Immature natural killer cell (primary cell): ENCODE data around the gene ABLIM1. TPM values are rescaled to one million over a fixed set of nuclear protein-coding genes. Genes with fewer than 3 reads are reported as not detected.
A peak's percentile ranks its signal among the peaks of the same experiment; 100 is the strongest.

Experiments used
- DNase-seq, 3 donors: peaks; one replicate each; pipeline ENCODE4 v3.0.0; 2022; ENCODE audit warnings: mixed read lengths in 1 of 3
- H3K27ac Mint-ChIP-seq, 6 donors: one replicate each; pipeline ENCODE4 v1.8.0; 2020; ENCODE audit warnings: mixed read lengths in 6 of 6, mild to moderate bottlenecking in 5 of 6, inconsistent platforms in 4 of 6, moderate library complexity in 3 of 6
- H3K27me3 Mint-ChIP-seq, 3 donors: one replicate each; pipeline ENCODE4 v1.8.0; 2020 to 2021; ENCODE audit warnings: low read depth in 3 of 3, mild to moderate bottlenecking in 3 of 3, mixed read lengths in 3 of 3, moderate library complexity in 3 of 3, inconsistent platforms in 1 of 3
- H3K36me3 Mint-ChIP-seq, 3 donors: one replicate each; pipeline ENCODE4 v1.8.0; 2020; ENCODE audit warnings: mixed read lengths in 3 of 3, inconsistent platforms in 2 of 3, mild to moderate bottlenecking in 2 of 3
- H3K4me1 Mint-ChIP-seq, 2 donors: one replicate each; pipeline ENCODE4 v1.8.0; 2020; ENCODE audit warnings: inconsistent platforms in 2 of 2, mild to moderate bottlenecking in 2 of 2, mixed read lengths in 2 of 2, moderate library complexity in 1 of 2
- H3K4me3 Mint-ChIP-seq, 5 donors: one replicate each; pipeline ENCODE4 v1.8.0; 2020; ENCODE audit warnings: mild to moderate bottlenecking in 5 of 5, mixed read lengths in 5 of 5, inconsistent platforms in 3 of 5, moderate library complexity in 3 of 5
- H3K9me3 Mint-ChIP-seq, 6 donors: one replicate each; pipeline ENCODE4 v1.8.0; 2020; ENCODE audit warnings: mild to moderate bottlenecking in 6 of 6, mixed read lengths in 6 of 6, inconsistent platforms in 4 of 6, moderate library complexity in 3 of 6
- polyA plus RNA-seq, 3 donors: library from polyadenylated mRNA; unstranded; fragments of 300-500 nt; fragmentation: Illumina TruSeq; gene quantifications; one replicate each; pipeline ENCODE4 v1.2.3, GENCODE V29; 2021

ABLIM1 gene
- polyA plus RNA-seq, 3 donors from 2014 or later, result 66.2 to 121 (median 74.1) TPM

- no peak for DNase-seq
- Mint-ChIP-seq H3K27ac (no peak overlapping the region), H3K27me3 (peaks cover 0 to 3% (median 1%) of the 10 kb centered on the region in 3 donors), H3K36me3 (peaks cover 0 to 3% (median 0%) of the 10 kb centered on the region in 3 donors), H3K4me1 (no peaks in the 10 kb centered on the region), H3K9me3 (no peaks in the 10 kb centered on the region), H3K4me3 (no peak overlapping the region)
Observed at GRCh38 chr10:114616103-114616502, 42.0 kb downstream of the ABLIM1 start.

- Mint-ChIP-seq H3K27me3 (peaks cover 0 to 3% (median 1%) of the 10 kb centered on the region in 3 donors), H3K4me1 (no peaks in the 10 kb centered on the region), H3K4me3 (no peak overlapping the region), H3K9me3 (no peaks in the 10 kb centered on the region), H3K27ac (no peak overlapping the region), H3K36me3 (peaks cover 0 to 3% (median 0%) of the 10 kb centered on the region in 3 donors)
- no peak for DNase-seq
Observed at GRCh38 chr10:114615600-114616007, 42.5 kb downstream of the ABLIM1 start.

- no peaks in the 10 kb centered on the region for H3K9me3 Mint-ChIP-seq
- no peaks in the 10 kb centered on the region for H3K4me1 Mint-ChIP-seq
- no peak for DNase-seq
- H3K36me3 Mint-ChIP-seq, result peaks cover 0 to 3% (median 0%) of the 10 kb centered on the region in 3 donors
- peaks cover 0 to 3% (median 1%) of the 10 kb centered on the region in 3 donors for H3K27me3 Mint-ChIP-seq
- H3K4me3 Mint-ChIP-seq, result no peak overlapping the region
- no peak overlapping the region for H3K27ac Mint-ChIP-seq
Observed at GRCh38 chr10:114613237-114613979, 44.7 kb downstream of the ABLIM1 start.

GRCh38 chr10:114611617-114612016 is 46.5 kb downstream of the ABLIM1 start:
- Mint-ChIP-seq H3K4me1 (no peaks in the 10 kb centered on the region), H3K27ac (no peak overlapping the region), H3K9me3 (no peaks in the 10 kb centered on the region), H3K4me3 (no peak overlapping the region), H3K36me3 (peaks cover 0 to 3% (median 0%) of the 10 kb centered on the region in 3 donors), H3K27me3 (peaks cover 0 to 3% (median 0%) of the 10 kb centered on the region in 3 donors)
- no peak for DNase-seq

GRCh38 chr10:114609518-114610426 is 48.3 kb downstream of the ABLIM1 start:
- Mint-ChIP-seq H3K27ac (no peak overlapping the region), H3K36me3 (no peaks in the 10 kb centered on the region), H3K27me3 (peaks cover 0 to 4% (median 3%) of the 10 kb centered on the region in 3 donors), H3K4me3 (no peak overlapping the region), H3K9me3 (no peaks in the 10 kb centered on the region), H3K4me1 (no peaks in the 10 kb centered on the region)
- no peak for DNase-seq

- Mint-ChIP-seq H3K27ac (no peak overlapping the region), H3K27me3 (peaks cover 0 to 4% (median 3%) of the 10 kb centered on the region in 3 donors), H3K4me1 (no peaks in the 10 kb centered on the region), H3K9me3 (no peaks in the 10 kb centered on the region), H3K36me3 (no peaks in the 10 kb centered on the region), H3K4me3 (no peak overlapping the region)
- DNase-seq, result no peak
Observed at GRCh38 chr10:114607358-114607998, 50.6 kb downstream of the ABLIM1 start.

GRCh38 chr10:114605155-114605797 is 52.8 kb downstream of the ABLIM1 start:
- no peak for DNase-seq

GRCh38 chr10:114604357-114605130 is 53.5 kb downstream of the ABLIM1 start:
- H3K27ac Mint-ChIP-seq, result no peak overlapping the region

More at GRCh38 chr10:114605155-114605797, 52.8 kb downstream of the ABLIM1 start:
- no peak overlapping the region for H3K27ac Mint-ChIP-seq
- H3K27me3 Mint-ChIP-seq, result peaks cover 0 to 4% (median 0%) of the 10 kb centered on the region in 3 donors
- H3K4me1 Mint-ChIP-seq, result no peaks in the 10 kb centered on the region
- H3K36me3 Mint-ChIP-seq, result no peaks in the 10 kb centered on the region
- no peak overlapping the region for H3K4me3 Mint-ChIP-seq
- H3K9me3 Mint-ChIP-seq, result no peaks in the 10 kb centered on the region

GRCh38 chr10:114603948-114604347 is 54.1 kb downstream of the ABLIM1 start:
- peak overlapping the region in 1 of 6 donors; percentile 42 for H3K27ac Mint-ChIP-seq
- H3K36me3 Mint-ChIP-seq, result no peaks in the 10 kb centered on the region
- H3K4me3 Mint-ChIP-seq, result no peak overlapping the region
- DNase-seq, result no peak
- H3K27me3 Mint-ChIP-seq, result peaks cover 0 to 4% (median 0%) of the 10 kb centered on the region in 3 donors
- no peaks in the 10 kb centered on the region for H3K9me3 Mint-ChIP-seq
- H3K4me1 Mint-ChIP-seq, result no peaks in the 10 kb centered on the region

More at GRCh38 chr10:114604357-114605130, 53.5 kb downstream of the ABLIM1 start:
- no peaks in the 10 kb centered on the region for H3K4me1 Mint-ChIP-seq
- no peak overlapping the region for H3K4me3 Mint-ChIP-seq
- H3K36me3 Mint-ChIP-seq, result no peaks in the 10 kb centered on the region
- H3K9me3 Mint-ChIP-seq, result no peaks in the 10 kb centered on the region
- peaks cover 0 to 4% (median 0%) of the 10 kb centered on the region in 3 donors for H3K27me3 Mint-ChIP-seq
- no peak for DNase-seq

GRCh38 chr10:114603303-114603702 is 54.8 kb downstream of the ABLIM1 start:
- no peak overlapping the region for H3K4me3 Mint-ChIP-seq
- no peaks in the 10 kb centered on the region for H3K36me3 Mint-ChIP-seq
- DNase-seq, result no peak
- H3K9me3 Mint-ChIP-seq, result no peaks in the 10 kb centered on the region
- H3K4me1 Mint-ChIP-seq, result no peaks in the 10 kb centered on the region
- peaks cover 0 to 4% (median 0%) of the 10 kb centered on the region in 3 donors for H3K27me3 Mint-ChIP-seq
- H3K27ac Mint-ChIP-seq, result no peak overlapping the region

- H3K27ac Mint-ChIP-seq, result no peak overlapping the region
- no peak overlapping the region for H3K4me3 Mint-ChIP-seq
- peaks cover 0 to 2% (median 0%) of the 10 kb centered on the region in 3 donors for H3K27me3 Mint-ChIP-seq
- no peaks in the 10 kb centered on the region for H3K4me1 Mint-ChIP-seq
- no peaks in the 10 kb centered on the region for H3K9me3 Mint-ChIP-seq
- no peaks in the 10 kb centered on the region for H3K36me3 Mint-ChIP-seq
- DNase-seq, result no peak
Observed at GRCh38 chr10:114600057-114600456, 58.0 kb downstream of the ABLIM1 start.

- Mint-ChIP-seq H3K9me3 (peaks cover 0 to 2% (median 0%) of the 10 kb centered on the region in 6 donors), H3K36me3 (no peaks in the 10 kb centered on the region), H3K4me3 (no peak overlapping the region), H3K27me3 (no peaks in the 10 kb centered on the region), H3K27ac (no peak overlapping the region), H3K4me1 (no peaks in the 10 kb centered on the region)
- no peak for DNase-seq
Observed at GRCh38 chr10:114596793-114597192, 61.3 kb downstream of the ABLIM1 start.
